Measurements from ENCODE around the gene GRM8. TPM values are rescaled to one million over a fixed set of nuclear protein-coding genes. Genes with fewer than 3 reads are reported as not detected.

GRM8 gene
- total RNA-seq, 1 experiment from 2014 or later, result not detected

DNA sequence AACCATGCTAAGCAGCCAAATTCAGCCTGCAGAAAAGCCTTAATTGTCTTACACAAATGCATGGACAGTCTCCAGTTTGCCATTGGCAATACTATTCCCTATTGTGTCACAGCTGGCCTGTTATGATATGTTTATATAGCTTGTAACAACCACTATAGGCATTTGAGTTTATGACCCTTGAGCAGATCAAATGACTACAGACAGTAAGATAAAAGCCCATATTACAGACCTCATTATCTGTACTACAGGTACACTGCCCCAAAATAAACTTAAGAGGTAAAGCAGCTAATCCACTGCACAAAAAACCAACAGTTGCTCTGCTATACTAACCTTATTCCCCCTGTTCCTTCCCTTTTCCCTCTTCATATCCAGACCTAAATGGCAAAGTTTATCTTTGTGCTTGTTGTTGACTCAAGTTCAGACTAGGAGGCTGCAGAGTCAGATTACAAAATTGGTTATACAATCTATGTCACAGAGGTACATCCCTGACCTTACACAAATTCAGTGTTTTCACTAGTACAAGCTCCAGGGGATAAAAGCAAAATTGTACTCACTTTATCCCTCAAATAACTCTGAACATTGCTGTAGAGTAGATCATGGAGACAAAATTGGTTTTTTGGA lies 218.4 kb downstream of the GRM8 start:
- no peak for DNase-seq (ENCODE audit: low read depth)

- DNase-seq (ENCODE audit: low read depth), result no peak
These were observed 222.9 kb downstream of the GRM8 start for GRCh38 chr7:127029823-127030222.

GRCh38 chr7:127021857-127022256 lies 230.9 kb downstream of the GRM8 start:
- no peak for DNase-seq (ENCODE audit: low read depth)

GRCh38 chr7:127021019-127021738 lies 231.6 kb downstream of the GRM8 start:
- no peak for DNase-seq (ENCODE audit: low read depth)

DNA sequence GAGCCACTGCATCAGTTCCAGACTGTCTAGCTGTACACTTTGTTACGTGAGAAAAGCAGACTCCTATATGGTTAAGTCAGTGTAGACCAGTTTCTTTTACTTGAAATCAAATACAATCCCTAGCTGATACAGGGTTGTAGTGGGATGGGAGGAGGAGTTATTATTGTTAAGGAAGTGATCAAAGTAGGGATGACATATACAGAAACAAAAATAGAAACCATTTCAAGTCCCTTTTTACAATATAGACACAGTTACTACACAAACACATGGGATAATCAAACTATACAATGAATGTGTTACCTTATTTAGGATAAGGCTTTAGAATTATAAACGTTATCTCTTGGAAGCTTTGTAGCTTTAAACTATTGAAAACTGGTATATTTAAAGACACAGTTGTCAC lies 233.9 kb downstream of the GRM8 start:
- DNase-seq (ENCODE audit: low read depth), result no peak

- no peak for DNase-seq (ENCODE audit: low read depth)
These were observed 235.5 kb downstream of the GRM8 start for GRCh38 chr7:127017196-127017595.

DNA sequence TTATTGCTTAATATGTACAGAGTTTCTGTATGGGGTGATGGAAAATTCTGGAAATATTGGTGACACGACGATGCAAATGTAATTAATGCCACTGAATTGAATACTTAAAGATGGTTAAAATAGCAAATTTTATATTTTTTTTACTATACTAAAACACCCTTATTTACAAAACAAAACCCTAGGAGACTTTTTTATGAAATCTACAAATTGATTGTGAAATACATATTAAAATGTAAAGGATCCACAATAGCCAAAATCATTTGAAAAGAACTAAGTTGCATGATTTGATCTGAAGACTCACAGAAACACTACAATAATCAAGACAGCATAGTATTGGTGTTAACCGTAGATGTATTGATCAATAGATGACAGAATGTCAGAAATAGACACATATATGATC lies 252.0 kb downstream of the GRM8 start:
- DNase-seq (ENCODE audit: low read depth), result no peak

DNA sequence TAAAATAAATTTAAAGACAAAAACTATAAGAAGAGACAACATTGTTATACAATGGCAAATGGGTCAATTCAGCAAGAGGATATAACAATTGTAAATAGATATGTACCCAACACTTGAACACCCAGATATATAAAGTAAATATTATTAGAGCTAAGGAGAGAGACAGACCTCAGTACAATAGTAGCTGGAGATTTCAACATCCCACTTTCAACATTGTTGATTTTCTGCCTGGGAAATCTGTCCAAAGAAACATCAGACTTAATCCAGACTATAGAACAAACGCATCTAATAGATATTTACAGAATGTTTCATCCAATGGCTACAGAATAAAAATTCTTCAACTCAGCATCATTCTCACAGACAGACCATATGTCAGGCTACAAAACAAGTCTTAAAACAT lies 256.1 kb downstream of the GRM8 start:
- DNase-seq (ENCODE audit: low read depth), result no peak

- no peak for DNase-seq (ENCODE audit: low read depth)
These were observed 259.0 kb downstream of the GRM8 start for GRCh38 chr7:126993626-126994213.

GRCh38 chr7:126988022-126988421 lies 264.7 kb downstream of the GRM8 start:
- no peak for DNase-seq (ENCODE audit: low read depth)

GRCh38 chr7:126979722-126980121 lies 273.0 kb downstream of the GRM8 start:
- no peak for DNase-seq (ENCODE audit: low read depth)

DNA sequence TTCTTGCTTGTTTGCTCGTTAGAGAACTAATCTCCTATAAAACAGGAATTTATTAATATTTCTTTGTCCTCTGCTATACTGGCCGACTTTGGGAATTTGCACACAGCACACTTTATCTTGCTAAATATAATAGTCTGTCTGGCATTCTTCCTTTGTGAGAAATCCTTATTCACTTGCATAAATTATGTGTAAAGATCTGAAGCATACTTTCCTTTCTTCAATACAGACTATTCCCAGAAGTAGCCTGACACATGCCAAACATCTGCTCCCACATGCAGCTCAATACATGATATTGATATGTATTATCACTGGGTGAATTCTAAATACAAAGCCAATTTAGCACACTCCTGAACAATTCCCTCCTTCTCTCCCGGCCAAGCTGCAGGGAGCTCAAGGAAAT lies 273.9 kb downstream of the GRM8 start:
- DNase-seq (ENCODE audit: low read depth), result no peak

DNA sequence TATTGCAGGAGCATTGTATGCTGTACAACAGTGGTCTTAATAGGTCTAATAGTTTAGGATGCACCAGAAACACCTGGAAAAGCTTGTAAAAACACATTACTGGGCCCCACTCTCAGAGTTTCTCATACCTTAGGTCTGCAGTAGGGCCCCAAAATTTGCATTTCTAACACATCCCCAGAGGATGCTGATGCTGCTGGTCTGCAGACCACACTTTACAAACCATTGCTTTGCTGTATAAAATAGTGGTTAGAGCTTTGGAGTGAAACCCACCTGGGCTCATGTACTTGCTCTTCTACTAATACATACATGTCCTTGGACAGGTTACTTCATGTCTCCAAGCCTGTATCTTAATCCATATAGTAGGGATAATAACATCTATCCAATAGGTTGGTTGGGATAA lies 279.7 kb downstream of the GRM8 start:
- no peak for DNase-seq (ENCODE audit: low read depth)

DNA sequence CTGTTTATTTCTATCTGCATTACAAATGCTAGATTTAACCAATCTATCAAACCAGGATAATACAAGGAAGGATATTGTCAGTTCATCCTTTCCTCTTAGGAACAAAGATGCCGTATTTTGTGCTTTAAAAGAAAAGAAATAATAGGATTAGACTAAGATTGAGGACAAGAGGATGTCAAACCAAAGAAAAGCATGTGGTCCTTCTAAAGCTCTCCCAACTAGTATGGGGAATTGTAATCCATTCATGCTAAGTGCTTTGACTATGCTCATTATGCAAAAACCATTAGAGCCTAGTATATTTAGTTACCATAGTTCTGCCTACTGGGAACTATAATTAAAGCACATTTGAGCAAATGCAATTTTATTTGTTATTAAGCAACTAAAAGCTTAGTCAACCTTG lies 280.2 kb downstream of the GRM8 start:
- DNase-seq (ENCODE audit: low read depth), result no peak

- no peak for DNase-seq (ENCODE audit: low read depth)
These were observed 293.1 kb downstream of the GRM8 start for GRCh38 chr7:126959649-126960048.

- DNase-seq (ENCODE audit: low read depth), result no peak
These were observed 294.4 kb downstream of the GRM8 start for GRCh38 chr7:126958367-126958766.

DNA sequence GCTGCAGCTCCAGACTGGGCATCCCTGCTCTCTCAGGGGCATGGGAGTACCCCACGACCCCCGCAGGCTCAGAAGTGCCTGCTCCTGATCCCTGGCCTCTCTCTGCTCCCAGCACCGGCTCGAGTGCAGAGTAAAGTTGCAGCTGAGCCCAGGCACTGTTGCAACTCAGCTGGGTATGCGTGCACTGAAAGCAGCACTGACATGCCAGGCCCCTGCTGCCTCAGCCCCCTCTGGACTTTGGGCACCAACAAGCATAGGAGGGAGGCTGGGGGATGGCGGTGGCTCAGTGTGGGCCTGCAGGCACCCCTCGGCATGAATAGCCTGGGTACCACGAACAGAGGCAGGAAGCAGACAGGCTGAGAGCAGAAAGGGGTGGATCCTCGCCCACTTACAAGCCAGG lies 295.3 kb downstream of the GRM8 start:
- no peak for DNase-seq (ENCODE audit: low read depth)

DNA sequence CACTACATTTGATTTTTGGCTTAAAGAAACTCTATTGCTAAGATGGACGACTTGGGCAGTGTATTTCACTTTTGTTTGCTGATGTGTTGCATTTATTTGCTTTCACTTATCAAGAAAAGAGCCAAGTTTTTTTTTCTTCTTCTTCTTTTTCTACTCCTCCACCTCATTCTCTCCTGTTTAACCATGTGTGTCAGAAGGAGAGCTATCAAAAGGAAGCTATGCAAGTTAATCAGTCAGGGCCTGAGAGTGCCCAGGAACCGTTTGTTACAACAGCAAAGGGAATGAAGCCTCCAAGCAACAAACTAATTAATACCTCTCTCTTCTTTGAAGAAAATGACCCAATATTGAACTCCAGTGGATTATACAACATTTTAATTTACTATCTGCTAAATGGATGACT lies 299.3 kb downstream of the GRM8 start:
- no peak for DNase-seq (ENCODE audit: low read depth)

- no peak for DNase-seq (ENCODE audit: low read depth)
These were observed 304.1 kb downstream of the GRM8 start for GRCh38 chr7:126948664-126949063.

- no peak for DNase-seq (ENCODE audit: low read depth)
These were observed 311.9 kb downstream of the GRM8 start for GRCh38 chr7:126940723-126941307.

DNA sequence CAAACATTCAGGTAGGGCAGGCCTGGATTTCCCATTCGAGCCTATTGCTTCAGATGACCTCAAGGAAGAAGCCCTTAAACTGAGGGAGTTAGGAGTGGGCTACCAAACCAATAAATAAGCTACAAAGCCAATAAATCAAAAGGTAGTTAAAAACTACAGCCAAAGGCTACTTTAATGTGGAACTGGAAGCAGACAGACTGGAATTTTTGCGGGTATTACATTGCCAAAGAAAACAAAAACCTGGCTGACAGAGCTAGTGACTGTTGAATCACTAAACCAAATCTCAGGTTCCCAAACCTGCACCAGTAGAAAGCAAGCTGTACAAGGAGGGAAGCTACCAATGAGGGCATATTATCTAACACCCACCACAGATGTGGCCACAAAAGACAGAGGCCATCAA lies 315.6 kb downstream of the GRM8 start:
- DNase-seq (ENCODE audit: low read depth), result no peak

GRCh38 chr7:126931581-126931980 lies 321.2 kb downstream of the GRM8 start:
- no peak for DNase-seq (ENCODE audit: low read depth)

DNA sequence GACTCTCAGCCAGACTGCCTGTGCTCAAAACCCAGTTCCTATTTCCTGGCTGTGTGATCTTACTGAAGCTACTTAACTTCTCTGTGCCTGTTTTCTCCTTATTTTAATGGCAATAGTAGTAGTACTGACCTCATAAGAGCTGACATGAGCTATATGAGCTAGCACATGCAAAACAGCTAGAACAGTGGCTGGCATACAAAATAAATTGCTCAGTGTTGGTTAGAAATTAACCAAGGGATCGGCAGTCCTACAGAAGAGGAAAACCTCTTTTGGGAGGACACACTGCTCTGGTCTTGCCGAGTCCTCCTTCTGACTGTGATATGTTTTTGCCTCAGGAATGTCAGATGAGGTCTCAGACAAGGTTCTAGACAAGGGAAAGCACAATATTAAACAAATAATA lies 322.6 kb downstream of the GRM8 start:
- no peak for DNase-seq (ENCODE audit: low read depth)
